HT-29 (cell line): Measurements from ENCODE around the gene TRIM41. TPM values are rescaled to one million over a fixed set of nuclear protein-coding genes. Genes with fewer than 3 reads are reported as not detected.
"Not testable (repeated sequence)": the region's sequence is repeated elsewhere in the genome, so short reads cannot be mapped to it uniquely, and the experiment has no call there.

ENCODE experiments used
- DNase-seq: peaks from one replicate; pipeline ENCODE4 v3.0.0-alpha.2; 2015; ENCODE audit warnings: low spot score
- total RNA-seq: library from RNA; depleted of rRNA; stranded (reverse); fragments of >200 nt; shearing (Covaris generic); gene quantifications from 2 replicates; pipeline ENCODE4 v1.2.3, GENCODE V29; 2014

TRIM41 gene
- total RNA-seq, 1 experiment from 2014 or later: 37.9 TPM

- DNase-seq: no peak
These were observed 30.6 kb upstream of the TRIM41 start for GRCh38 chr5:181192337-181193046.

GRCh38 chr5:181193656-181194055 lies 29.4 kb upstream of the TRIM41 start:
- no peak for DNase-seq

GRCh38 chr5:181194489-181195248 lies 28.4 kb upstream of the TRIM41 start:
- no peak for DNase-seq

GRCh38 chr5:181195249-181195761 lies 27.8 kb upstream of the TRIM41 start:
- DNase-seq: no peak

- DNase-seq: no peak
These were observed 25.6 kb upstream of the TRIM41 start for GRCh38 chr5:181197326-181197951.

GRCh38 chr5:181198106-181198685 lies 24.9 kb upstream of the TRIM41 start:
- no peak for DNase-seq

- no peak for DNase-seq
These were observed 24.1 kb upstream of the TRIM41 start for GRCh38 chr5:181198905-181199519.

GRCh38 chr5:181199881-181200638 lies 23.0 kb upstream of the TRIM41 start:
- no peak for DNase-seq

GRCh38 chr5:181200816-181201215 lies 22.3 kb upstream of the TRIM41 start:
- no peak for DNase-seq

- no peak for DNase-seq
These were observed 19.9 kb upstream of the TRIM41 start for GRCh38 chr5:181203093-181203711.

GRCh38 chr5:181203777-181204112 lies 19.3 kb upstream of the TRIM41 start:
- DNase-seq: no peak

GRCh38 chr5:181204113-181204825 lies 18.8 kb upstream of the TRIM41 start:
- peak; percentile 23 for DNase-seq

- peak; percentile 41 for DNase-seq
These were observed 18.0 kb upstream of the TRIM41 start, which contains the start of gene TRIM7 for GRCh38 chr5:181204826-181205760. TSS of gene TRIM7 (minus strand) at chr5:181205196. CDS start at chr5:181205110, 86 bp downstream.

GRCh38 chr5:181205761-181206649 lies 17.1 kb upstream of the TRIM41 start:
- DNase-seq: peak; percentile 58

GRCh38 chr5:181207214-181207959 lies 15.7 kb upstream of the TRIM41 start:
- DNase-seq: peak; percentile 95

GRCh38 chr5:181207960-181208253 lies 15.2 kb upstream of the TRIM41 start:
- DNase-seq: no peak

- DNase-seq: not testable (repeated sequence)
These were observed 14.1 kb upstream of the TRIM41 start for GRCh38 chr5:181209006-181209405.
